Osteoblast (primary cell): ENCODE results near the gene ZCCHC24. TPM values are rescaled to one million over a fixed set of nuclear protein-coding genes. Genes with fewer than 3 reads are reported as not detected.

Source experiments
- DNase-seq: peaks from one replicate; pipeline ENCODE4 v3.0.0; 2011; ENCODE audit warnings: low spot score, mixed read lengths; ENCODE audit not compliant: insufficient read length; ENCODE audit errors: missing footprints
- H2AFZ ChIP-seq: 2 replicates; pipeline ENCODE4 v1.6.0; 2011; ENCODE audit warnings: mild to moderate bottlenecking, low read length
- H3K27ac ChIP-seq: 2 replicates; pipeline ENCODE4 v1.5.1; 2011; ENCODE audit warnings: mild to moderate bottlenecking, low read depth, low read length, moderate library complexity
- H3K27me3 ChIP-seq: 2 replicates; pipeline ENCODE4 v1.6.0; 2012; ENCODE audit warnings: mild to moderate bottlenecking, control low read depth, inconsistent platforms, low read length, moderate library complexity; ENCODE audit not compliant: insufficient read depth
- H3K36me3 ChIP-seq: 2 replicates; pipeline ENCODE4 v1.5.1; 2011; ENCODE audit warnings: mild to moderate bottlenecking, low read length, control low read depth, moderate library complexity; ENCODE audit not compliant: insufficient read depth
- H3K4me1 ChIP-seq: 2 replicates; pipeline ENCODE4 v1.5.1; 2011; ENCODE audit warnings: mild to moderate bottlenecking, low read length, control low read depth, moderate library complexity; ENCODE audit not compliant: insufficient read depth
- H3K4me2 ChIP-seq: 2 replicates; pipeline ENCODE4 v1.6.0; 2011; ENCODE audit warnings: mild to moderate bottlenecking, low read length; ENCODE audit not compliant: insufficient read depth
- H3K4me3 ChIP-seq: fragments of 200-600 bp; sonication (generic); 3 replicates; pipeline ENCODE4 v1.5.1; 2012; ENCODE audit warnings: mild to moderate bottlenecking, low read length, inconsistent platforms; ENCODE audit not compliant: insufficient read depth
- H3K79me2 ChIP-seq: 2 replicates; pipeline ENCODE4 v1.6.0; 2012; ENCODE audit warnings: mild to moderate bottlenecking, low read length, control low read depth, inconsistent platforms; ENCODE audit not compliant: insufficient read depth
- H3K9me3 ChIP-seq: 2 replicates; pipeline ENCODE4 v1.5.1; 2011; ENCODE audit warnings: low read depth, low read length, control low read depth
- H4K20me1 ChIP-seq: 2 replicates; pipeline ENCODE4 v1.6.0; 2012; ENCODE audit warnings: mild to moderate bottlenecking, low read length, control low read depth; ENCODE audit not compliant: insufficient read depth
- CTCF ChIP-seq: IDR thresholded peaks from 2 replicates; pipeline ENCODE4 v1.5.1; 2011; ENCODE audit warnings: mild to moderate bottlenecking, low read depth, low read length, moderate library complexity; ENCODE audit errors: extremely low read depth
- total RNA-seq: library from RNA; depleted of rRNA; stranded (reverse); fragments of >200 nt; gene quantifications from 2 replicates; pipeline ENCODE4 v1.2.3, GENCODE V29; 2012

The ZCCHC24 gene
- total RNA-seq, 1 donor = 48.5 TPM

- H3K4me3 ChIP-seq = no peak overlapping the region
- no peak overlapping the region for H2AFZ ChIP-seq
- peaks cover 67% of the 10 kb centered on the region for H3K79me2 ChIP-seq
- H3K4me2 ChIP-seq = no peak overlapping the region
- no peak for TF ChIP-seq CTCF
- peaks cover 67% of the 10 kb centered on the region for H3K36me3 ChIP-seq
- peak; percentile 67 for DNase-seq
- peaks cover 18% of the 10 kb centered on the region for H4K20me1 ChIP-seq
- H3K4me1 ChIP-seq = peaks cover 42% of the 10 kb centered on the region
- H3K9me3 ChIP-seq = no peaks in the 10 kb centered on the region
- H3K27ac ChIP-seq = peak overlapping the region; percentile 23
- no peaks in the 10 kb centered on the region for H3K27me3 ChIP-seq
Observed at GRCh38 chr10:79431891-79432831, 13.3 kb downstream of the ZCCHC24 start.

GRCh38 chr10:79431428-79431827 lies 14.0 kb downstream of the ZCCHC24 start:
- Histone ChIP-seq H3K79me2 (peaks cover 59% of the 10 kb centered on the region), H3K4me2 (no peak overlapping the region), H3K4me3 (no peak overlapping the region), H2AFZ (no peak overlapping the region), H3K36me3 (peaks cover 61% of the 10 kb centered on the region), H3K4me1 (peaks cover 35% of the 10 kb centered on the region), H4K20me1 (peaks cover 18% of the 10 kb centered on the region), H3K27me3 (no peaks in the 10 kb centered on the region), H3K9me3 (no peaks in the 10 kb centered on the region), H3K27ac (no peak overlapping the region)
- no peak for TF ChIP-seq CTCF
- DNase-seq = peak; percentile 21

- Histone ChIP-seq H3K4me1 (peaks cover 30% of the 10 kb centered on the region), H3K79me2 (peaks cover 56% of the 10 kb centered on the region), H3K9me3 (no peaks in the 10 kb centered on the region), H3K27me3 (no peaks in the 10 kb centered on the region), H3K27ac (no peak overlapping the region), H3K4me2 (no peak overlapping the region), H3K36me3 (peaks cover 63% of the 10 kb centered on the region), H2AFZ (no peak overlapping the region), H3K4me3 (no peak overlapping the region), H4K20me1 (peaks cover 18% of the 10 kb centered on the region)
- DNase-seq = peak; percentile 76
- no peak for TF ChIP-seq CTCF
Observed at GRCh38 chr10:79430936-79431335, 14.5 kb downstream of the ZCCHC24 start.

GRCh38 chr10:79430325-79430905 lies 15.0 kb downstream of the ZCCHC24 start:
- Histone ChIP-seq H3K36me3 (peaks cover 68% of the 10 kb centered on the region), H3K79me2 (peaks cover 56% of the 10 kb centered on the region), H3K4me1 (peaks cover 25% of the 10 kb centered on the region), H3K9me3 (no peaks in the 10 kb centered on the region), H3K4me2 (no peak overlapping the region), H3K27me3 (no peaks in the 10 kb centered on the region), H3K4me3 (no peak overlapping the region), H3K27ac (no peak overlapping the region), H4K20me1 (peaks cover 18% of the 10 kb centered on the region), H2AFZ (no peak overlapping the region)
- DNase-seq = no peak
- no peak for TF ChIP-seq CTCF
